ENCODE measurements around the gene DIS3L2. TPM values are rescaled to one million over a fixed set of nuclear protein-coding genes. Genes with fewer than 3 reads are reported as not detected.

Gene DIS3L2
- total RNA-seq, 2 experiments from 2014 or later: 39.8 to 39.9 TPM

DNA sequence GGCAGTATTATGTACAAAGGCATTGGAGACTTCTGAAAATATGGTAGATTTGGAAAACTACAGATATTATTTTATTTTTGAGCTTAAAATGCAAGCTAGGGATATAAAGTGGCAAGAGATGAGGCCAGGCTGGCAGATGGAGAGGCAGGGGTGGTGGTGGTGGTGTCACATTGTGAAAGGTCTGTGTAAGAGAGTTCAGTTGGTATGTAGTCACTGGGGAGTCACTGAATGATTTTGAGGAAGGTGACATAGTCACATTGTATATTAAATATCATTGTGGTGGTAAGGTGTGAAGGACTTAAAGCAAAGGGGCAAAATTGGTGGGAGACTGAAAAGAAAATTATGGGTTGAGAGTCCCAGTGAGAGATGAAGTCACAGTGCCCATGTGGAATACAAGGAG lies 82.5 kb downstream of the DIS3L2 start:
- ATAC-seq (ENCODE audit: low read depth): no peak

DNA sequence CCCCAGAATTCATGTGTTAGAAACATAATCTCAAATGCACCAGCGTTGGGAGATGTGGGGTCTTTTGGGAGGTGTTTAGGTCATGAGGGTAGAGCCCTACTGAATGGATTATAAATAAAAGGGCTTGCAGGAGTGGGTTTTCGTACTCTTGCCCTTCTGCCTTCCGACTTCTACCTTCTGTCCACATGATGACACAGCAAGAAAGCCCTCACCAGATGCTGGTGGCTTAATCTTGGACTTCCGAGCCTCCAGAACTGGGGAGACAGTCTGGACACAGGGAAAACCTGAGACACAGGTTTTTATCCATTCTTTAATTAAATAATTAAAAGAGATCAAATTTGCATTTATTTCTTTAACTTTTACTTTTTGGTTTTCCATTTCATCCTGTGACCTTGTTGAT lies 87.8 kb downstream of the DIS3L2 start:
- Mint-ChIP-seq H3K27me3 (no peaks in the 10 kb centered on the region), H3K27ac (no peak overlapping the region), H3K4me1 (peaks cover 3% of the 10 kb centered on the region), H3K4me3 (no peak overlapping the region), H3K36me3 (peaks cover 27% of the 10 kb centered on the region), H3K9me3 (peaks cover 1% of the 10 kb centered on the region)
- POLR2A ChIA-PET: no interaction called here
- no peak for DNase-seq
- ATAC-seq (ENCODE audit: low read depth): no peak

More for the DNA sequence above, 82.5 kb downstream of the DIS3L2 start:
- H3K36me3 Mint-ChIP-seq: peaks cover 36% of the 10 kb centered on the region
- no peak overlapping the region for H3K4me3 Mint-ChIP-seq
- POLR2A ChIA-PET: no interaction called here
- H3K4me1 Mint-ChIP-seq: peaks cover 3% of the 10 kb centered on the region
- no peak for DNase-seq
- no peaks in the 10 kb centered on the region for H3K27me3 Mint-ChIP-seq
- H3K9me3 Mint-ChIP-seq: peaks cover 1% of the 10 kb centered on the region
- no peak overlapping the region for H3K27ac Mint-ChIP-seq

DNA sequence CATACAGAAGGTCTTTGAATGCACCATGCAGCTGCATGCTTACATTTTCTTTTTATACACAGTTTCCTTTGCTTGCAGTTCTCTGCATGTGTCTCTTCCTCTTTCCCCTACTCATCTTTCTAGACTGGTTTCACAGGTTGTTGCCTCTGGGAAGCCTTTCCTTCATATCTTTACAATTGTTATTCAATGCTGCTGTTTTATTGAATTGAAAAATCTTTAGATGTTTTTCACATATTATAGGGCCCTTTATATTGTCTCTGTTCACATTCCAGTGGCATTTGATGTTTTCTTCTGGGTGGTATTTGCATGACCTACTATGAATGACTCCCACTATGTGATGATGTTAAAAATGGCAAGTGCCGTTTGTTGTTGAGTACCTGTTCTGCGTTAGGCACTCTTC lies 91.1 kb downstream of the DIS3L2 start:
- no peak overlapping the region for H3K4me3 Mint-ChIP-seq
- DNase-seq: no peak
- no peaks in the 10 kb centered on the region for H3K27me3 Mint-ChIP-seq
- no peaks in the 10 kb centered on the region for H3K9me3 Mint-ChIP-seq
- peaks cover 19% of the 10 kb centered on the region for H3K36me3 Mint-ChIP-seq
- ATAC-seq (ENCODE audit: low read depth): no peak
- H3K4me1 Mint-ChIP-seq: peaks cover 4% of the 10 kb centered on the region
- POLR2A ChIA-PET: no interaction called here
- H3K27ac Mint-ChIP-seq: no peak overlapping the region

DNA sequence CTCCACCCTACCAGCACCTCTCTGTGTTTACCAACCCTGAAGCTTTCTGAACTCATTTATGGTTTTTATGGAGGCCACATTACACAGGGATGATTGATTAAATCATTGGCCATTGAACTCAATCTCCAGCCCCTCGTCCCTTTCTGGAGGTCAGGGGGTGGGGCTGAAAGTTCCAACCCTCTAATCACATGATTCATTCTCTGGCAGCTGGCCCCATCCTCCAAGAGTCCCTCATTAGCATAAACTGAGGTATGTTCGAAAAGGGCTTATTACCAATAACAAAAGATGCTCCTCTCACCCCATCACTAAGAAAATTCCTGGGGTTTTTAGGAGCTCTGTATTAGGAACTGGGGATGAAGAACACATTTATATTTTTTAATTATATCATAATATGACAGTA lies 92.3 kb downstream of the DIS3L2 start:
- Mint-ChIP-seq H3K4me3 (no peak overlapping the region), H3K27me3 (no peaks in the 10 kb centered on the region), H3K36me3 (peaks cover 19% of the 10 kb centered on the region), H3K9me3 (no peaks in the 10 kb centered on the region), H3K4me1 (peaks cover 10% of the 10 kb centered on the region), H3K27ac (no peak overlapping the region)
- DNase-seq (no peak), ATAC-seq (ENCODE audit: low read depth) (no peak)
- POLR2A ChIA-PET: no interaction called here

DNA sequence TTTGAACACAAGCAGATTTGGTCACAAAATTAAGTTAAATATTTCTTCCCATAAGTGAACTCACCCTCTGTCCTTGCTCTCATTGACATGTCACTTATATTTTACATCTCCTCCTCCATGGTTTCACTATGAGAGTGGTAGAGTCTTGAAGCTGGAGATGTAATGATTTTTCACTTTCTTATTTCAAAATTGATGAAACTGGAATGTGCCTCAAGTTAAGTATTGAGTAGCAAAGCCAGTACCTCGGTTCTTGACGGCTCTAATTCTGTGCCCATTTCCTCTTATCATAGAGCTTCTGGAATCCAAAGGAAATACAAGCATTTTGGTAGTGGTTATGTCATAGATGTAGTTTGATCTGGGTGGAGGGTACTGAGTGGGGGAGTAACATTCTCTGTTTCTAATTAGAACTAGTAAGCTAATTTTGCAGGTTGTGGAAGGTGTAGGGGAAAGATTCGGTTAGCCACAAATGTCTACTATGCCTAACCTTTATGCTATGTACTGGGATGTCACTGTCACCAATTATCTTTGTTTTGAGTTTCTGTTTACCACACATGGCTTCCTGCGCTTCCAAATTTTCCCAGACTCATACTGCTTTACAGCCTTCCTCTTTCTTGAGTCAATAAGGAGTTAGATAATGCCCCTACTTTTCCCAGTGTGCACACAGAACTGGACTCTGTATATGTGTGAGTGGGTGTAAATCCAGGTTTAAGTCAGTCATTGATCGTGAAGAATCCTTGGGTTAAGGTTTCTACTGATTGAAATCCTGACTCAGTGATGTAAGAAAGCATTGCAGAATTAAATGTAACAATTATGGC lies 96.8 kb downstream of the DIS3L2 start:
- Mint-ChIP-seq H3K4me3 (no peak overlapping the region), H3K27ac (no peak overlapping the region), H3K36me3 (peaks cover 11% of the 10 kb centered on the region), H3K9me3 (peaks cover 2% of the 10 kb centered on the region), H3K4me1 (peaks cover 10% of the 10 kb centered on the region), H3K27me3 (no peaks in the 10 kb centered on the region)
- ATAC-seq (ENCODE audit: low read depth) (no peak), DNase-seq (no peak)
- POLR2A ChIA-PET: no interaction called here

DNA sequence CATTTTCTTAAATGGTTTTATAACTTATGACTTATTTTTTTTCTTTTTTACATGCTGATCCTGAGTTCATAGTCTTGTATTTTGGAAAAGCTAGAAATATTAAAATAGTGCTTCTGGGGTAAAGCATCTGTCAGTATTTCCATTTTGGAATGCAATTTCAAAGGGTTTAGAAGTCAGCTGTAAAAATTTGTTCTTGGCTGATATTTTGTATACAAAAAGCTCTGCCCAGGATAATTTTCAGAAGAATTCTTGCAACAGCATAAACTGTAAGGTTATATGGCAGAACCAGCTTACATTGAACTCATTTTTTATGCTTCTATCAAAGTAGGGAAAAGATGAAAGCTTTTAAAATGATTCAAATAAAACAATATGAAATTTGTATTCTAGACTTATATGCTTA lies 97.4 kb downstream of the DIS3L2 start:
- Mint-ChIP-seq H3K36me3 (peaks cover 9% of the 10 kb centered on the region), H3K27ac (no peak overlapping the region), H3K4me1 (peaks cover 10% of the 10 kb centered on the region), H3K27me3 (no peaks in the 10 kb centered on the region), H3K4me3 (no peak overlapping the region), H3K9me3 (peaks cover 2% of the 10 kb centered on the region)
- ATAC-seq (ENCODE audit: low read depth) (no peak), DNase-seq (no peak)
- POLR2A ChIA-PET: no interaction called here

DNA sequence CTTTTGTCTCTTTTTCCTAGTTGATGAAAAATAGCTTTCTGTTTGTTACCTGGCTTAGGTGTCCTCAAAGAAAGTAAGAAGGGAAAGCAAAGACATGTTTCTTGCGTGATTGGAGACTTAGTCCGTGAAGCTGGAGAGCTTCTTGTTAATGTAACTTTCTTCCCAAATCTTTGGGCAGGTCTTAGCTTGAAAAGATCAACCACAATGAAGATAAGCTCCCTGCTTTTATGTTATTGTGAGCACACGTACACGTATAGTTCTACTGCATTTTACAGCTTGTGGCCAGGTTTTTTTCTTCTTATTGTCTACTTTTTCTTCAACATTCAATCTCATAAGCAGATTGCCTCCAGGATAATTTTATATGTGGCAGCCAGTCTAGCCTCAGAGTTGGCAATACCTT lies 99.8 kb downstream of the DIS3L2 start:
- ATAC-seq (ENCODE audit: low read depth) (no peak), DNase-seq (no peak)
- Mint-ChIP-seq H3K36me3 (peaks cover 8% of the 10 kb centered on the region), H3K27me3 (peaks cover 4% of the 10 kb centered on the region), H3K4me3 (no peak overlapping the region), H3K9me3 (peaks cover 2% of the 10 kb centered on the region), H3K4me1 (peaks cover 10% of the 10 kb centered on the region), H3K27ac (no peak overlapping the region)
- POLR2A ChIA-PET: interaction anchor here (0.8 kb wide), 1 partner anchor 22 kb away, joined by 3 read pairs; no protein-coding TSS in a partner anchor

DNA sequence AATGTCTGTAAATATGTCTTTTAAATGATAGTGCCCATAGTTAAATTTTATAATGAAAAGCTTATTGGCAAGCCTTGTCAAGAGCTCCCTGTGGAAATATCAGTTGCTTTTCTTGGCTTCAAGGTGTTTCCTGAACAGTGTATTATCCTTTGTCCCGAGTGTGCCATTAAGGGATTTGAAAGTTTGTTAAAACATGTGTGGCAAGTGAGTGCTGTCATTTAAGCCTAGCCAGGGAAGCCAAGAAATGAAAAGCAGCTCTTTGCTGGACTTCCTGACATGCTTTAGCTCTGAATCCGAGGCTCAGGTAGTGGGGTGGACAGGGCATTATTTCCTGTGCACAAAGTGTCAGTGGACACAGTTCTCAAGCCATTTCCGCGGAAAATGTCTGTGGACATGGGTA lies 111.5 kb downstream of the DIS3L2 start:
- no peak for ATAC-seq (ENCODE audit: low read depth)
- POLR2A ChIA-PET: no interaction called here
- no peak for DNase-seq
- Mint-ChIP-seq H3K9me3 (no peaks in the 10 kb centered on the region), H3K27ac (no peak overlapping the region), H3K27me3 (no peaks in the 10 kb centered on the region), H3K4me1 (peaks cover 11% of the 10 kb centered on the region), H3K36me3 (no peaks in the 10 kb centered on the region), H3K4me3 (no peak overlapping the region)

DNA sequence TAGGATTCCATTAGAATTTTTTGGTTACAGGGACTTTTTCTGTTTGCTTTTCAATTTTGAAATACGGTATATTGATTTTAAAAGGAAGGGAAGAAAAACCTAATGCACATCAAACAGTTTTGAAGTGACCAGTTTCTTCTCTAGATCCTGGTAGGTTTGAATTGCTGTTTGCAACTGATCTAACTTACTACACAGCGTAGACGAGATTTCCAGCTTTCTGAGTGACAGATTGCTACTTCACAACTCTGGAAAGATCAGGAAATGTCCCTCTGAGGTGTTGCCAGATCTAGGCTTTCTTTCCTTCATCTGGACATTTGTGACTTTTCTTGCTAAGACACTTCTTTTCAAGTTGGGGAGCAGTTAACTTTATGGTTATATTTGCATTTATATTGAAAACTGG lies 112.2 kb downstream of the DIS3L2 start:
- ATAC-seq (ENCODE audit: low read depth): no peak
- no peak overlapping the region for H3K27ac Mint-ChIP-seq
- no peak overlapping the region for H3K4me3 Mint-ChIP-seq
- POLR2A ChIA-PET: no interaction called here
- peaks cover 2% of the 10 kb centered on the region for H3K36me3 Mint-ChIP-seq
- H3K4me1 Mint-ChIP-seq: peaks cover 13% of the 10 kb centered on the region
- no peak for DNase-seq
- H3K9me3 Mint-ChIP-seq: no peaks in the 10 kb centered on the region
- no peaks in the 10 kb centered on the region for H3K27me3 Mint-ChIP-seq

DNA sequence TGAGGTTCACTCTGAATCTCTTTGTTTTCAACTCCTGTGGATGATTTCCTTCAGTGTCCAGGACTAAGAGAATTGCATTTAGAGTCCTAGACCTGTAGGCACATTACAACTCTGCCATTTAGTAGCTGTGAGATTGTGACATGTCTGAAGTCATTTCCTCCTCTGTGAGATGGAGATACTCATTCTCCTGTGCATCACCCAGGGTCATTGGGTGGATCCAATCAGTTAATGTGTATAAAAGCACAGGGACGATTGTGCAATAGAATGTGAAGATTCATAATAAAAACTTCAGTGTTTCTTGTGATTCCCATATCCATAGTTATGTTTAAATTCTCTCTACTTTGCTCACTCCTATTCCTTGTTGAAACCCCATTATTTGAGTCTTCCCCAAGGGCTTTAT lies 113.6 kb downstream of the DIS3L2 start:
- no peaks in the 10 kb centered on the region for H3K27me3 Mint-ChIP-seq
- no peak overlapping the region for H3K4me3 Mint-ChIP-seq
- H3K27ac Mint-ChIP-seq: no peak overlapping the region
- no peaks in the 10 kb centered on the region for H3K9me3 Mint-ChIP-seq
- ATAC-seq (ENCODE audit: low read depth): no peak
- H3K36me3 Mint-ChIP-seq: peaks cover 4% of the 10 kb centered on the region
- peaks cover 14% of the 10 kb centered on the region for H3K4me1 Mint-ChIP-seq
- DNase-seq: no peak
- POLR2A ChIA-PET: no interaction called here

DNA sequence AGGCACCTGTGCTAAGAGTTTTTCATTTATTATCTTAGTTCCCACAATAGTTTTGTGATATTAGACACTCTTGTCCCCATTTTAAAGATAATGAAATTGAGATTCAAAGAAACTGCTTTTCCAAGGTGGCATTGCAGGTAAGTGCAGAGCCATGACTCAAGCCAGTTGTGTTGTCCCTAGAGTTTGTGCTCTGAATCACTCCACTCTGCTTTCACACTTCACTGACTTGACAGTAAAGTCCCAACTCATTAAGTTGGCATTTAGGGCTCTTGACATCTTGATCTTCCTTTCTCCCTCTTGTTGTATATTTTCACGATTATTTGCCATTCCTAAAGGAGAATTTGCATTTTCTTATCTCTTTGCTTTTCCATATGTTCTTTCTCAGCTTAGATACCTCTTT lies 114.3 kb downstream of the DIS3L2 start:
- H3K9me3 Mint-ChIP-seq: no peaks in the 10 kb centered on the region
- DNase-seq: no peak
- ATAC-seq (ENCODE audit: low read depth): no peak
- H3K4me3 Mint-ChIP-seq: no peak overlapping the region
- no peaks in the 10 kb centered on the region for H3K27me3 Mint-ChIP-seq
- peaks cover 5% of the 10 kb centered on the region for H3K36me3 Mint-ChIP-seq
- no peak overlapping the region for H3K27ac Mint-ChIP-seq
- POLR2A ChIA-PET: no interaction called here
- H3K4me1 Mint-ChIP-seq: peaks cover 14% of the 10 kb centered on the region

DNA sequence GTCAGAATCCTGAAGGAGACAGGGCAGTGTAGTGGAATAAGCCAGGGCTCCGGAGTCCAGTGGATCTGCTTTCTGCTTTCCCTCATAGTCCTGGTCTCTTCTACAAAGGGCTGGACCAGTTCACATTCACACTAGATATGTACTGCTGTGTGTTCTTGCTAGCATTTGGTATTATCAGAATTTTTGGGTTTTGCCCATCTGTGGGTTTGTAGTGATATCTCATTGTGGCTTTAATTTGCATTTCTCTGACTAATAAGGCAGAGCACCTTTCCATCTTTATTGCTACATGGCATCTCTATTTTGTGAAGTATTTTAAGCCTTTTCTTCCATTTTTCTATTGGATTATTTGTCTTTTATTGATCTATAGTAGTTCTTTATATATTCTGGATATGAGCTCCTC lies 114.8 kb downstream of the DIS3L2 start:
- ATAC-seq (ENCODE audit: low read depth) (no peak), DNase-seq (no peak)
- H3K36me3 Mint-ChIP-seq: peaks cover 5% of the 10 kb centered on the region
- peaks cover 14% of the 10 kb centered on the region for H3K4me1 Mint-ChIP-seq
- H3K27me3 Mint-ChIP-seq: no peaks in the 10 kb centered on the region
- H3K9me3 Mint-ChIP-seq: no peaks in the 10 kb centered on the region
- no peak overlapping the region for H3K4me3 Mint-ChIP-seq
- no peak overlapping the region for H3K27ac Mint-ChIP-seq
- POLR2A ChIA-PET: no interaction called here

DNA sequence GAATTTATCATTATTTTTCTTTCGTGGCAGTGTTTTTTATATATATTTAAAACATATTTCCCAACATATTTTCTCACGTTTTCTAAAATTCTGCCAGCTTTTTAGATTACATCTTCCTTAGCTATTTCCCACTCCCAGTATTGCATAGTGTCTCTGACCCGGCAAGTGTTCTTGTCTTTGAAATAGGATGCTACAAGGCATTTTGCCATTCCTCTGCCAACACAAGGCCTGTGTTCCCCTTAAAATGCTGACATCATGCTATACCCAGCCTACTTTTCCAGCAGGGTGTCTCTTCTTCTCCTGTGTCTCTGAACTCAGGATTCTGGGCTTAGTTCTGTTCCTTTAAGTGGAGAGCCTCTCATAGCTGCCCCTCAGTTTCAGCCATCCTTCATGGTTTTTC lies 115.2 kb downstream of the DIS3L2 start:
- no peak overlapping the region for H3K27ac Mint-ChIP-seq

DNA sequence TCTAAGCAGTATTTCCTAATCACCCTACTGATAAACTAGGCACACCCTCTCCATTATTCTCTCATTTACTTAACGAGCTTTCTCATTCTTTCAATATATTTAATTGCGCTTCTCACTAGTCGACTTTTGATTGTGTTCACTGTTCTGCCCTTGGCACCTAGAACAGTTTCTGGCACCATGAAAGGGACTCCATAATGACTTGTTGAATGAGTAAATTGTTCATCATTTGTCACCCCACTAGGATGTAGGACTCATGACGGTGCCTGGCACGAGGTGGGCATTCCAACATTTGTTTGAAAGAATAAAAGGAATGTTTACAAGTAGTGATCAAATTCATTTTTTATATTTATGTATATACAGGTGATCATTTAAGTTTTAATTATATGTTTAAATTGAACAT lies 123.7 kb downstream of the DIS3L2 start:
- POLR2A ChIA-PET: no interaction called here

More for the DNA sequence above, 115.2 kb downstream of the DIS3L2 start:
- POLR2A ChIA-PET: no interaction called here
- Mint-ChIP-seq H3K27me3 (no peaks in the 10 kb centered on the region), H3K9me3 (no peaks in the 10 kb centered on the region), H3K4me3 (no peak overlapping the region), H3K36me3 (peaks cover 5% of the 10 kb centered on the region), H3K4me1 (peaks cover 12% of the 10 kb centered on the region)
- no peak for DNase-seq
- no peak for ATAC-seq (ENCODE audit: low read depth)

More for the DNA sequence above, 123.7 kb downstream of the DIS3L2 start:
- no peak overlapping the region for H3K27ac Mint-ChIP-seq
- H3K9me3 Mint-ChIP-seq: peaks cover 2% of the 10 kb centered on the region
- peaks cover 1% of the 10 kb centered on the region for H3K4me1 Mint-ChIP-seq
- peaks cover 19% of the 10 kb centered on the region for H3K36me3 Mint-ChIP-seq
- H3K4me3 Mint-ChIP-seq: no peak overlapping the region
- DNase-seq (no peak), ATAC-seq (ENCODE audit: low read depth) (no peak)
- no peaks in the 10 kb centered on the region for H3K27me3 Mint-ChIP-seq

Data from activated naive CD8-positive, alpha-beta T cell treated with anti-CD3 and anti-CD28 coated beads, Interleukin-2, amount 10 ng/mL, durations not matched to agents 7 days and 5 days (primary cell).